HepG2 (cell line): ENCODE measurements around the gene MYCBPAP. TPM values are rescaled to one million over a fixed set of nuclear protein-coding genes. Genes with fewer than 3 reads are reported as not detected.

ENCODE experiments used
- CHCHD3 ChIP-seq: sonication (generic); formaldehyde crosslinking; IDR thresholded peaks from 2 replicates; pipeline ENCODE4 v1.8.0; 2022; ENCODE audit warnings: mild to moderate bottlenecking, missing genetic modification reagents, moderate library complexity
- RBFOX2 ChIP-seq: fragments of 200-400 bp; formaldehyde crosslinking; IDR thresholded peaks from 2 replicates; pipeline ENCODE4 v1.6.1; 2017; ENCODE audit warnings: low read depth, mild to moderate bottlenecking, low read length
- TOPORS ChIP-seq: sonication (generic); formaldehyde crosslinking; IDR thresholded peaks from 2 replicates; pipeline ENCODE4 v1.8.0; 2023; ENCODE audit warnings: mild to moderate bottlenecking, missing genetic modification reagents
- ZBTB49 ChIP-seq: sonication (generic); formaldehyde crosslinking; IDR thresholded peaks from 2 replicates; pipeline ENCODE4 v1.4.0; 2020; ENCODE audit warnings: missing genetic modification reagents, borderline replicate concordance
- ZEB1 ChIP-seq: IDR thresholded peaks from 2 replicates; pipeline ENCODE4 v1.6.1; 2012; ENCODE audit warnings: mild to moderate bottlenecking, low read depth, inconsistent platforms; ENCODE audit not compliant: insufficient replicate concordance
- ZGPAT ChIP-seq: IDR thresholded peaks from 2 replicates; pipeline ENCODE4 v1.6.1; 2016; ENCODE audit warnings: mild to moderate bottlenecking
- ZNF281 ChIP-seq: sonication (generic); formaldehyde crosslinking; IDR thresholded peaks from 2 replicates; pipeline ENCODE4 v1.4.0; 2020; ENCODE audit warnings: missing genetic modification reagents, borderline replicate concordance
- polyA plus RNA-seq, 8 experiments: library from polyadenylated mRNA; depleted of rRNA in 3 of 8; stranded (reverse) in 7 of 8; unstranded in 1 of 8; fragments of >200 nt; fragmentation: Illumina TruSeq in 4 of 8; extraction: Trizol in 4 of 8; gene quantifications; 2 replicates each; pipeline versions ENCODE4 v1.2.1 to v1.2.3, GENCODE V29; 2011 to 2016; ENCODE audit warnings: low read depth in 4 of 8, missing spikeins in 1 of 8, mixed read lengths in 1 of 8; ENCODE audit not compliant: insufficient read depth in 1 of 8
- total RNA-seq, 5 experiments: library from RNA; depleted of rRNA; stranded (reverse); fragments of >200 nt; fragmentation: Illumina TruSeq; extraction: Trizol; gene quantifications; 2 replicates each; pipeline ENCODE4 v1.2.3, GENCODE V29; 2016; ENCODE audit warnings: low read depth in 1 of 5

MYCBPAP gene
- total and polyA plus RNA-seq, 2 of the 13 experiments (the other 11 are each of a cell fraction or from before 2014, with no cell fraction given), result 0.22 to 0.24 TPM

- TF ChIP-seq ZBTB49 (CRISPR knock-in tag), result no peak
- TF ChIP-seq ZNF281 (CRISPR knock-in tag), result peak; percentile 26; the same call in 1 of the 2 replicates
- TF ChIP-seq RBFOX2, result no peak
- no peak for TF ChIP-seq ZEB1
- no peak for TF ChIP-seq ZGPAT (CRISPR knock-in tag)
- TF ChIP-seq CHCHD3 (CRISPR knock-in tag), result no peak
- TF ChIP-seq TOPORS, result no peak
Measured at GRCh38 chr17:50514936-50515702, 6.9 kb downstream of the MYCBPAP start (continued).
